Calu3 (cell line): ENCODE data around the gene FRY. TPM values are rescaled to one million over a fixed set of nuclear protein-coding genes. Genes with fewer than 3 reads are reported as not detected.
A peak's percentile ranks its signal among the peaks of the same experiment; 100 is the strongest.

Source experiments
- BruUV-seq: library from RNA; stranded (reverse); fragments of 400-500 nt; replicated peaks from 2 replicates; lab custom pipeline; 2021; lab: Mats Ljungman, UMichigan
- CTCF ChIA-PET: fragments of 300-600 bp; sonication (Branson Sonifier 250); formaldehyde crosslinking; loops from one replicate; lab custom pipeline; 2022; ENCODE audit warnings: antibody characterized with exemption; lab: Charles Lee
- DNase-seq: peaks from one replicate; pipeline ENCODE4 v3.0.0; 2022
- H3K27ac Mint-ChIP-seq: one replicate; pipeline ENCODE4 v1.8.0; 2022; ENCODE audit warnings: mixed read lengths; ENCODE audit not compliant: unreplicated experiment
- H3K27me3 Mint-ChIP-seq: one replicate; pipeline ENCODE4 v1.8.0; 2022; ENCODE audit warnings: mixed read lengths; ENCODE audit not compliant: unreplicated experiment
- H3K36me3 Mint-ChIP-seq: one replicate; pipeline ENCODE4 v1.8.0; 2022; ENCODE audit warnings: mild to moderate bottlenecking, moderate library complexity, mixed read lengths; ENCODE audit not compliant: insufficient read depth, unreplicated experiment
- H3K4me1 Mint-ChIP-seq: one replicate; pipeline ENCODE4 v1.8.0; 2022; ENCODE audit warnings: mild to moderate bottlenecking, low read depth, mixed read lengths; ENCODE audit not compliant: unreplicated experiment
- H3K4me3 Mint-ChIP-seq: one replicate; pipeline ENCODE4 v1.8.0; 2022; ENCODE audit warnings: mild to moderate bottlenecking, low read depth, moderate library complexity, mixed read lengths; ENCODE audit not compliant: unreplicated experiment
- H3K9me3 Mint-ChIP-seq: one replicate; pipeline ENCODE4 v1.8.0; 2022; ENCODE audit warnings: low read depth, mixed read lengths; ENCODE audit not compliant: unreplicated experiment
- CTCF ChIP-seq: fragments of 200-600 bp; IDR thresholded peaks from one replicate; pipeline ENCODE4 v1.8.0; 2022; ENCODE audit warnings: antibody characterized with exemption; ENCODE audit not compliant: unreplicated experiment
- intact Hi-C: fragments of 100-400 bp; cut with micrococcal nuclease; formaldehyde crosslinking; loops from one replicate; pipeline ENCODE4 v1.10.0; 2022; ENCODE audit not compliant: unreplicated experiment
- total RNA-seq: library from RNA; stranded (reverse); gene quantifications from 2 replicates; pipeline ENCODE4 v1.2.3, GENCODE V29; 2022

FRY gene
- total RNA-seq, 1 experiment from 2014 or later = 6.2 TPM

- Mint-ChIP-seq H3K36me3 (peaks cover 17% of the 10 kb centered on the region), H3K4me3 (peak overlapping the region; percentile 84), H3K27ac (peak overlapping the region; percentile 95), H3K9me3 (no peaks in the 10 kb centered on the region), H3K27me3 (no peaks in the 10 kb centered on the region), H3K4me1 (no peaks in the 10 kb centered on the region)
- intact Hi-C loops = no loop called here
- no peak for TF ChIP-seq CTCF
- no peak for DNase-seq
- TSS peak; percentile 90 for BruUV-seq
- CTCF ChIA-PET = interaction anchor here (1.0 to 1.5 kb wide), 3 partner anchors 11 to 405 kb away, joined by 3 to 4 read pairs (median 3); no protein-coding TSS in a partner anchor
These were observed 283.0 kb downstream of the FRY start for GRCh38 chr13:32314271-32315237.

DNA sequence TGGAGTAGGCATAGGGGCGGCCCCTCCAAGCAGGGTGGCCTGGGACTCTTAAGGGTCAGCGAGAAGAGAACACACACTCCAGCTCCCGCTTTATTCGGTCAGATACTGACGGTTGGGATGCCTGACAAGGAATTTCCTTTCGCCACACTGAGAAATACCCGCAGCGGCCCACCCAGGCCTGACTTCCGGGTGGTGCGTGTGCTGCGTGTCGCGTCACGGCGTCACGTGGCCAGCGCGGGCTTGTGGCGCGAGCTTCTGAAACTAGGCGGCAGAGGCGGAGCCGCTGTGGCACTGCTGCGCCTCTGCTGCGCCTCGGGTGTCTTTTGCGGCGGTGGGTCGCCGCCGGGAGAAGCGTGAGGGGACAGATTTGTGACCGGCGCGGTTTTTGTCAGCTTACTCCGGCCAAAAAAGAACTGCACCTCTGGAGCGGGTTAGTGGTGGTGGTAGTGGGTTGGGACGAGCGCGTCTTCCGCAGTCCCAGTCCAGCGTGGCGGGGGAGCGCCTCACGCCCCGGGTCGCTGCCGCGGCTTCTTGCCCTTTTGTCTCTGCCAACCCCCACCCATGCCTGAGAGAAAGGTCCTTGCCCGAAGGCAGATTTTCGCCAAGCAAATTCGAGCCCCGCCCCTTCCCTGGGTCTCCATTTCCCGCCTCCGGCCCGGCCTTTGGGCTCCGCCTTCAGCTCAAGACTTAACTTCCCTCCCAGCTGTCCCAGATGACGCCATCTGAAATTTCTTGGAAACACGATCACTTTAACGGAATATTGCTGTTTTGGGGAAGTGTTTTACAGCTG is 283.9 kb downstream of the FRY start, which contains the start of the genes BRCA2 and ZAR1L:
BRCA2 (plus strand) TSS at position 271 of the 790 bp plus-strand sequence. CDS start 953 bp downstream, outside the sequence.
ZAR1L (minus strand) TSS at position 126 of the 790 bp plus-strand sequence. CDS start 3,438 bp downstream, outside the sequence.
- TSS peak; percentile 29 for BruUV-seq
- H3K9me3 Mint-ChIP-seq = no peaks in the 10 kb centered on the region
- H3K27ac Mint-ChIP-seq = peak within 1 kb of the TSS; percentile 95
- intact Hi-C loops = no loop called here
- no peaks in the 10 kb centered on the region for H3K4me1 Mint-ChIP-seq
- H3K4me3 Mint-ChIP-seq = peak within 1 kb of the TSS; percentile 84
- no peak for TF ChIP-seq CTCF
- CTCF ChIA-PET = interaction anchor here (1.0 to 1.5 kb wide), 3 partner anchors 12 to 406 kb away, joined by 3 to 4 read pairs (median 3); no protein-coding TSS in a partner anchor
- peak; percentile 81 for DNase-seq
- H3K36me3 Mint-ChIP-seq = peaks cover 17% of the 10 kb centered on the region
- H3K27me3 Mint-ChIP-seq = no peaks in the 10 kb centered on the region

DNA sequence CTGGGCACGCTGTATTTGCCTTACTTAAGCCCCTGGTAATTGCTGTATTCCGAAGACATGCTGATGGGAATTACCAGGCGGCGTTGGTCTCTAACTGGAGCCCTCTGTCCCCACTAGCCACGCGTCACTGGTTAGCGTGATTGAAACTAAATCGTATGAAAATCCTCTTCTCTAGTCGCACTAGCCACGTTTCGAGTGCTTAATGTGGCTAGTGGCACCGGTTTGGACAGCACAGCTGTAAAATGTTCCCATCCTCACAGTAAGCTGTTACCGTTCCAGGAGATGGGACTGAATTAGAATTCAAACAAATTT is 284.4 kb downstream of the FRY start:
- H3K9me3 Mint-ChIP-seq = no peaks in the 10 kb centered on the region
- TF ChIP-seq CTCF = no peak
- CTCF ChIA-PET = interaction anchor here (1.1 to 1.5 kb wide), 2 partner anchors 370 to 406 kb away, joined by 3 to 4 read pairs; no protein-coding TSS in a partner anchor
- H3K27ac Mint-ChIP-seq = peak overlapping the region; percentile 95
- H3K27me3 Mint-ChIP-seq = no peaks in the 10 kb centered on the region
- peak overlapping the region; percentile 84 for H3K4me3 Mint-ChIP-seq
- H3K36me3 Mint-ChIP-seq = peaks cover 17% of the 10 kb centered on the region
- no peak for DNase-seq
- H3K4me1 Mint-ChIP-seq = no peaks in the 10 kb centered on the region
- no TSS peak for BruUV-seq
- intact Hi-C loops = no loop called here

- intact Hi-C loops = no loop called here
- BruUV-seq = no TSS peak
These were observed 284.9 kb downstream of the FRY start for GRCh38 chr13:32316501-32316900.

More at GRCh38 chr13:32316501-32316900, 284.9 kb downstream of the FRY start:
- CTCF ChIA-PET = no interaction called here
- Mint-ChIP-seq H3K4me3 (peak overlapping the region; percentile 84), H3K9me3 (no peaks in the 10 kb centered on the region), H3K4me1 (no peaks in the 10 kb centered on the region), H3K27me3 (no peaks in the 10 kb centered on the region), H3K36me3 (peaks cover 17% of the 10 kb centered on the region), H3K27ac (no peak overlapping the region)
- TF ChIP-seq CTCF = no peak
- no peak for DNase-seq
